GM04503 (cell line): Measurements from ENCODE around the gene STK32C.
"Not testable (repeated sequence)": the region's sequence is repeated elsewhere in the genome, so short reads cannot be mapped to it uniquely, and the experiment has no call there.

Source experiments
- DNase-seq: peaks from one replicate; pipeline ENCODE4 v3.0.0-alpha.2; 2012; ENCODE audit warnings: low read depth

STK32C gene

DNA sequence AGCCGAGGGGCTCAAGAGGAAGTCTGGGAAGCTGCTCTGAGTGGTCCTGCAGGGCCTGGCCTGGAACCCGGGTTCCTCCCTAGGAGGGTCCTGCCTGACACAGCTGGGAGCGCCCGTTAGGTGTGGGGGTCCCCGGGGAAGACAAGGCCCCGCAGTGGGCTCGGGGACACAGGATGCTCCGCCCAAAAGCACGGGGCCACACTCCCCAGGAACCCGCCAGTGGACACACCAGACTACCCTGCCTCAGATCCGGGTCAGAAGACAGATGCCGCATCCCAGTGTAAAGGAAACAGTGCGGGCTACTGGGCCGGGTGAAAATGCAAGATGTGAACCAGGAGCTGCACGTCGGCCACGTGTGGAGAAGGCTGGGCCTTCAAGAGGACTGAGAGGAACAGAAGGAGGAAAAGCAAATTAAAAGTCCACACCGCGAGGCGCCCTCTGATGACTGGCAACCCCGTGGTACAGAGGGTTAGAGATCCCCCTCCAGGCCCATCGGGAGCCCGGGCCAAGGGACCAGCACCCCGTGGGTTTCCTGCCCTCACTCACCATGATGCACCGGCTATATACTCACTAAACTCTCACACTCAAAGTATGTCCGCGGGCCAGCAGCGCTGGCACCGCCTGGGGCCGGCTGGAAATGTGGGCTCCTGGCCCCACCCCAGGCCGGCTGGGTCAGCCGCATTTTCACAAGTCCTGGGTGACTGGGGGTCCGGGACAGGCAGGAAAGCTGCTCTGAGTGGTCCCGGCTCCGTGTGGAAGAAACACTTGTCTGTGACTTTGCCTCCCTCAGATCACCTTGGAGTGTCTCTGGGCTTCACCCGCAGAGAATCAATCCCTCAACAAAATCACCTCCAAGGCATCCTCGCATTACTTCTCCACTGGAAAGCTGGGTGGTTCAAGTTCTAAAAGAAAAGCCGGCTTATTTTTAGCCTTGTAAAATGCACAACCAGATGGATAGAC is 6.1 kb downstream of the STK32C start:
- no peak for DNase-seq

- DNase-seq = no peak
These were observed 7.2 kb downstream of the STK32C start for GRCh38 chr10:132300582-132300981.

DNA sequence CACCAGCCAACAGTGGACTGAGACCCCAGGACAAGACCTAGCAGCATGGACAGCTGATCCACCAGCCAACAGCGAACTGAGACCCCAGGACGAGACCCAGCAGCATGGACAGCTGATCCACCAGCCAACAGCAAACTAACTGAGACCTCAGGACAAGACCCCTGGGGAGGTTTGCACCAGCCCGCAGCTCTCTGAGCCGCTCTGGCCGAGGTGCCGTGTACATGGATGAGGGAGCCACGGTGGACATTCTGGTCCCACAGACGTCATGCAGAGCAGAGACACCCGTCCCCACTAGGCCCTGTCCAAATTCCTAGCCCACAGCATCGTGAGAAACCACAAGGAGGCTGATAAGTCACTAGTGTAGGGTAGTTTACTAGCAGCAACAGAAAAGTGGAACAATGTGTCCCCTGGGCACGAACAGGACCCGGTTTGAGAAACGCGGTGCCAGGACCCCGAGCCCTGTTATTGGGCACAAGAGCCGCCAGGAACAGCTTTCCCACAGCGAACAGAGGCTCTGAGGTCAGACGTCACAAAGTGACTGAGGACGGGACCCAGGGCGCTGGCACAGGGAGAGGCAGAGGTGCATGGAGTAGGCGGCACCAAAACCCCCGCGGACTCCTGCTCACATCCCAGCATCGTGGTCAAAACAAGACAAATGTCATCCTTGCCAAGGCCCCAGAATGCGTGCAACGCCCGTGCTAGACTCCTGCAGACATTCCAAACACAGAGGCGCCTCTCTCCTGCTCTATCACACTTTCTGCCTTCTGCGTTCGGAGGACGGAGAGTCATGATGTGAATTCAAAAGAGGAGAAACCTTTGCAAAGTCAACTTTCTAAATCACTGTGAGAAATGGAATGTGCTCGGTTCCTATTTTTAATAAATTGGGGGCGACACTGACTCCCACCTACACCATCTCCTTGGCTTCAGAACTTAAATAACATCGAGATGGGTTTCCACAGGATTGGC is 8.1 kb downstream of the STK32C start:
- no peak for DNase-seq

- DNase-seq = no peak
These were observed 9.5 kb downstream of the STK32C start for GRCh38 chr10:132298038-132298881.

- no peak for DNase-seq
These were observed 10.2 kb downstream of the STK32C start for GRCh38 chr10:132297526-132297925.

GRCh38 chr10:132296666-132297443 is 10.9 kb downstream of the STK32C start:
- DNase-seq = no peak

- not testable (repeated sequence) for DNase-seq
These were observed 12.3 kb downstream of the STK32C start for GRCh38 chr10:132295481-132295880.

DNA sequence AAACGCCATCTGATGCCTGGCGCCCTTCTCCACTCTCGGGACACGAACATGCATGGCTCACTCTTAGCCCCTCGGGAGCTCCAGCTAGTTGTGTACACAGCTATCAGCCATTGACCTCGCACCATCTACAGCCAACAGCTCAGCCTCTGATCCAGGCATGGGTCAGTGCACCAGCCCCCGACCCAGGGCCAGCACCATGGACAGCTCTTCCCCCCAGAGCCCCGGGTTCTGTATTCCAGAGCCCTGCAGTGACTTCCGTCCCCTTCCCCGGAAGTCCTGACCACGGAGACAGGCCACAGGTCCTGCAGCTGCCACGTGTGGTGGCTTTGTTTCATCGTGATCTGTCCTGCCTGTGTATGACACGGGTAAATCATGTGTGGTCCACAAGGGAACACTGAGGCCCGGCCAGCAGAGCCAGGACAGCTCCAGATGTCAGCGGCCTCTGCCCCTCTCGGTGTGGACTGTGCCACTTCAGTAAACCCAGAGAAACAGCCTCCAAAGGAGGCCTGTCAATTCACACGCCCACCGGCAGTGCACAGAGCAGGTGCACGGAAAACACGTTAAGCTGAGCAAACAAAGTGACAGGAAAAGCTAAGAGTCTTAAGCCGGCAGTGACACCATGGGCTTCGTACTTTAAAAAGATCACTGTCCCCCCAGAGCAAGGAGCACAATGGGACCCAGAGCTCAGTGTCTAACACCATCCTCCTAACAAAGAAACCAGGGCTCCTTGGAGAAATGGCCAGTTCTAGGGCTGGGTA is 13.0 kb downstream of the STK32C start:
- DNase-seq = no peak

- DNase-seq = no peak
These were observed 13.8 kb downstream of the STK32C start for GRCh38 chr10:132293813-132294520.

GRCh38 chr10:132293201-132293812 is 14.4 kb downstream of the STK32C start:
- DNase-seq = no peak

- DNase-seq = no peak
These were observed 15.2 kb downstream of the STK32C start for GRCh38 chr10:132292287-132293200.

DNA sequence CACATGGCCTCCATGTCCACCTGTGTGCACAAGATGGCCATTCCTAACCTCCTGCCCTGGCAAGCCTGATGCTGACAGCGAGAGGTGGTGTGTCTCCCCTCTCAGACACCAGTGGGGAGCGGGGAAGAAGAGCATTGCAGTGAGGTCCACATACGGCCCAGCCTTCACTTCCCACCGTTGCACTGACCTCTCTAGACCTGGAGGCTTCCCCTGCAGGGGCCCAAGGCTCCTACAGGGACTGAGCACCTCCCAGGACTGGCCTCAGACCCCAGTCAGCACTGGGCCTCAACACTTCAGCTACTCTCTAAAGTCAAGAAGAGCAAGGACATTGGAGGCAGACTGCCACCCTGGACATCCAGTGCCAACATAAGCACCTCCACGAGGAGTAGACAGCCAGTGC is 15.9 kb downstream of the STK32C start:
- no peak for DNase-seq

- no peak for DNase-seq
These were observed 17.1 kb downstream of the STK32C start for GRCh38 chr10:132290631-132291030.

DNA sequence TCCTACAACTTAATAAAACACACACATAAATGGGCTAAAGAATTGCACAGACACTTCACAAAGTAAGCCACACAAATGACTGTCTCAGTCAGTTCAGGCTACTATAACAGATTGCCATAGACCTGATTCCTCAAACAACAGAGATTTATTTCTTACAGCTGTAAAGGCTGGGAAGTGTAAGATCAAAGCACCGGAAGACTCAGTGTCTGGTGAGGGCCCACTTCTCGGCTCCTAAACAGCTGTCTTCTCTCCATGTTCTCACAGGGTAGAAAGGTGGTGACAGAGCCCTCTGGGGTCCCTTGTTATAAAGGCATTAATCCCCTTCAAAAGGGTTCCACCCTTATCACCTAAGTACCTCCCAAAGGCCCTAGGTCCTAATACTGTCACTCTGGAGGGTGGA is 18.3 kb downstream of the STK32C start:
- DNase-seq = no peak

- DNase-seq = no peak
These were observed 24.0 kb downstream of the STK32C start for GRCh38 chr10:132283604-132284382.

GRCh38 chr10:132282667-132283603 is 24.8 kb downstream of the STK32C start:
- DNase-seq = no peak
